GM12872 (cell line): ENCODE data around the gene TTC34.

ENCODE experiments used
- CTCF ChIP-seq: IDR thresholded peaks from 3 replicates; pipeline ENCODE4 v1.5.1; 2011; ENCODE audit warnings: low read depth, mild to moderate bottlenecking, low read length, moderate library complexity; ENCODE audit not compliant: insufficient read depth

TTC34 gene

GRCh38 chr1:2781627-2782026 is 19.9 kb downstream of the TTC34 start:
- TF ChIP-seq CTCF = no peak

GRCh38 chr1:2778220-2778592 is 23.3 kb downstream of the TTC34 start:
- no peak for TF ChIP-seq CTCF

- TF ChIP-seq CTCF = no peak
Measured at GRCh38 chr1:2777424-2778219, 23.9 kb downstream of the TTC34 start.

GRCh38 chr1:2650967-2651645 is 150.4 kb downstream of the TTC34 start:
- TF ChIP-seq CTCF = no peak

GRCh38 chr1:2646837-2647236 is 154.7 kb downstream of the TTC34 start:
- no peak for TF ChIP-seq CTCF

GRCh38 chr1:2645776-2646175 is 155.7 kb downstream of the TTC34 start:
- TF ChIP-seq CTCF = no peak

GRCh38 chr1:2645143-2645542 is 156.3 kb downstream of the TTC34 start:
- no peak for TF ChIP-seq CTCF
